Brain microvascular endothelial cell (primary cell): ENCODE results near the gene MACROD2.

ENCODE experiments used
- DNase-seq: peaks from one replicate; pipeline ENCODE4 v3.0.0-alpha.2; 2020
- H3K27ac ChIP-seq: fragments of 250-450 bp; sonication (Bioruptor Pico); 2 replicates; pipeline ENCODE4 v1.5.1; 2020; ENCODE audit warnings: mild to moderate bottlenecking, moderate library complexity
- H3K27me3 ChIP-seq: fragments of 250-450 bp; sonication (Bioruptor Pico); replicated peaks from 2 replicates; pipeline ENCODE4 v1.5.1; 2020; ENCODE audit warnings: mild to moderate bottlenecking
- H3K36me3 ChIP-seq: fragments of 250-450 bp; sonication (Bioruptor Pico); replicated peaks from 2 replicates; pipeline ENCODE4 v1.5.1; 2020; ENCODE audit warnings: mild to moderate bottlenecking
- H3K4me3 ChIP-seq: 2 replicates; pipeline ENCODE4 v1.5.1; 2011; ENCODE audit warnings: low read depth, mild to moderate bottlenecking, control low read depth, low read length, moderate library complexity
- in situ Hi-C: cut with HindIII; loops from 2 replicates; pipeline ENCODE4 v1.10.0; 2017; ENCODE audit warnings: low sequenced_read_pairs, low pct_ligation_motif_present
- TF ChIP-seq, protein P1 (sequence below): IDR thresholded peaks from 2 replicates; pipeline ENCODE4 v1.5.1; 2011; ENCODE audit warnings: low read depth, mild to moderate bottlenecking, moderate library complexity, low read length, control low read depth, inconsistent platforms; ENCODE audit errors: missing control alignments

The MACROD2 gene

DNA sequence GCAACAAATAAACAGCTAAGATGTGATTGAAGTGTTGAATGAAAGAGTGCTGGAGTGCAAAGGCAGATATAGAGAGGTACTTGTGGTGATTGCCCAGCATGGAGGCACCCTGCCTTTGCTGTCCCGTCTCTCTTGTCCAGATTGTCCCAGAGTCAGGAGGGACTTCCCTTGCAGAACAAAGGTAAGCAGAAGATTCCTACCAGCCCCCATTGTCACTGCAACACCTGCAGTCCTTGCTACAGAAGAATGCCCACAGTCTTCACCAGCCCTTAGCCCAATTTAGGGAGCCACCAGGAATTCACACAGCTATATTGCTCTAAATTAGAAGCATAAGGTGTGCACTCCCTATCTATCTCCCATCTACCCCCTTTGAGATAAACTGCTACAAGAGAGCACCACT, 2086.1 kb downstream of the MACROD2 start:
- Histone ChIP-seq H3K4me3 (no peak overlapping the region), H3K27me3 (no peaks in the 10 kb centered on the region), H3K36me3 (no peaks in the 10 kb centered on the region), H3K27ac (no peak overlapping the region)
- in situ Hi-C loops: no loop called here
- TF ChIP-seq, protein P1, sequence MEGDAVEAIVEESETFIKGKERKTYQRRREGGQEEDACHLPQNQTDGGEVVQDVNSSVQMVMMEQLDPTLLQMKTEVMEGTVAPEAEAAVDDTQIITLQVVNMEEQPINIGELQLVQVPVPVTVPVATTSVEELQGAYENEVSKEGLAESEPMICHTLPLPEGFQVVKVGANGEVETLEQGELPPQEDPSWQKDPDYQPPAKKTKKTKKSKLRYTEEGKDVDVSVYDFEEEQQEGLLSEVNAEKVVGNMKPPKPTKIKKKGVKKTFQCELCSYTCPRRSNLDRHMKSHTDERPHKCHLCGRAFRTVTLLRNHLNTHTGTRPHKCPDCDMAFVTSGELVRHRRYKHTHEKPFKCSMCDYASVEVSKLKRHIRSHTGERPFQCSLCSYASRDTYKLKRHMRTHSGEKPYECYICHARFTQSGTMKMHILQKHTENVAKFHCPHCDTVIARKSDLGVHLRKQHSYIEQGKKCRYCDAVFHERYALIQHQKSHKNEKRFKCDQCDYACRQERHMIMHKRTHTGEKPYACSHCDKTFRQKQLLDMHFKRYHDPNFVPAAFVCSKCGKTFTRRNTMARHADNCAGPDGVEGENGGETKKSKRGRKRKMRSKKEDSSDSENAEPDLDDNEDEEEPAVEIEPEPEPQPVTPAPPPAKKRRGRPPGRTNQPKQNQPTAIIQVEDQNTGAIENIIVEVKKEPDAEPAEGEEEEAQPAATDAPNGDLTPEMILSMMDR: no peak
- no peak for DNase-seq

DNA sequence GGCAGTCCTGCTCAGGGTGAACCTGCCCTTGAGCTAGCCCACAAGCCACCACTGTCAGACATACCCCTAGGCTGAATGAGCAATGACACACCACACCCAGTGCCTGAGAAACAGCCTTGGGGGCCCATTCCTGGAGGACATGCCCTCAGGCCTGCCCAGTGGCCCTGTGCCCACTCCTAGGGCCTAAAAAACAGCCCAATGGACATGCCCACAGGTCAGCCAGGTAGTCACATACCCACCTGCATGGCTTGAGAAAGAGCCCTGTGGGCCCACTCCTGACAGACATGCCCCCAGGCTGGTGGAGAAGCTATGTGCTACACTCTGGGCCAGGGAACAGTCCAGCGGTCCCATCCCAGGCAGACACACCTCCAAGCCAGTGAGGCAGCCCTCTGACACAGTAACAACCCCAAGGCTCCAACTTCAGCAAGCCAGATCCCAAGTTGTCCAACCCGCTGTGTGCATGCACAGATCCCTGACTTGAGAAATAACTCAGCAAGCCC, 2086.8 kb downstream of the MACROD2 start:
- Histone ChIP-seq H3K36me3 (no peaks in the 10 kb centered on the region), H3K27ac (no peak overlapping the region), H3K4me3 (no peak overlapping the region), H3K27me3 (no peaks in the 10 kb centered on the region)
- in situ Hi-C loops: no loop called here
- TF ChIP-seq, protein P1: no peak
- DNase-seq: no peak

DNA sequence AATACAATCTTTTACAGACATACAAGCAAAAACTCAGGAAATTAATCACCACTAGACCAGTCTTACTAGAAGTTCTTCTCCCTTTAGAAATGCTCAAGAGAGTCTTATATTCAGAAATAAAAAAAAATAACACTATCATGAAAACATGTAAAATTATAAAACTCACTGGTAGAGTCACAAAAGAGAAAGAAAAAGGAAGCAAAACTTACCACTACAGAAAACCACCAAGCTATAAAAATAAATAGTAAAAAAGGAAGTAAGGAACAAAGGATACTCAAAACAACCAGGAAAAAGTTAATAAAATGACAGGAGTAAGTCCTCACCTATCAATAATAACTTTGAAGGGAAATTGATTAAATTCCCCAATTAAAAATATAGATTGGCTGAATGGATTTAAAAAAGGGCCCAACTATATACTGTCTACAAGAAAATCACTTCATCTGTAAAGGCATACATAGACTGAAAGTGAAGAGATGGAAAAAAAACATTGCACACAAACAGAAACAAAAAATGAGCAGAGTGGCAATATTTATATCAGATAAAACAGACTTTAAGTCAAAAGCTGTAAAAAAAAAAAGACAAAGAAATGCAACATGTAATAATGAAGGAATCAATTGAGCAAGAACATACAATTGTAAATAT, 2088.4 kb downstream of the MACROD2 start:
- TF ChIP-seq, protein P1: no peak

DNA sequence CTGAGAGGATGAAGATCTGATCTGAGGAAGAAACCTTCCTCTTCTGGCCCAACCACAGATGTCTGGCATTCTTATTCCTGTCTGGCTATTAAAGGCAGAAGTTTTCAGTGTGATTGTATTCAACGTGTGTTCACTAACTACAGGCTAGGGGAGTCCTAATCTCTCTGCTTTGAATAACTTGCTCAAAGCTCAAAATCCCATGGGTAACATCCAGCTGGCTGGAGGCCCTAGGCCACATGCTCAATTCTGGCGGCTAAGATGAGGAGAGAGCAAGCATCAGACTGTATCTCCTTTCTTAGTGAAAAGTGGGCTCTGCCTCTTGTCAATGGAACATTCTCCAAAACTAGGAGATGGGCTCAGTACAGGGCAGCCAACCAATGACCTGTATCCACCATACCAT, 2099.9 kb downstream of the MACROD2 start:
- DNase-seq: no peak
- TF ChIP-seq, protein P1: no peak
- H3K36me3 ChIP-seq: no peaks in the 10 kb centered on the region
- in situ Hi-C loops: no loop called here
- no peaks in the 10 kb centered on the region for H3K27me3 ChIP-seq
- no peak overlapping the region for H3K27ac ChIP-seq
- no peak overlapping the region for H3K4me3 ChIP-seq

More for the DNA sequence above, 2088.4 kb downstream of the MACROD2 start:
- in situ Hi-C loops: no loop called here
- Histone ChIP-seq H3K36me3 (no peaks in the 10 kb centered on the region), H3K27me3 (no peaks in the 10 kb centered on the region), H3K4me3 (no peak overlapping the region), H3K27ac (no peak overlapping the region)
- no peak for DNase-seq

DNA sequence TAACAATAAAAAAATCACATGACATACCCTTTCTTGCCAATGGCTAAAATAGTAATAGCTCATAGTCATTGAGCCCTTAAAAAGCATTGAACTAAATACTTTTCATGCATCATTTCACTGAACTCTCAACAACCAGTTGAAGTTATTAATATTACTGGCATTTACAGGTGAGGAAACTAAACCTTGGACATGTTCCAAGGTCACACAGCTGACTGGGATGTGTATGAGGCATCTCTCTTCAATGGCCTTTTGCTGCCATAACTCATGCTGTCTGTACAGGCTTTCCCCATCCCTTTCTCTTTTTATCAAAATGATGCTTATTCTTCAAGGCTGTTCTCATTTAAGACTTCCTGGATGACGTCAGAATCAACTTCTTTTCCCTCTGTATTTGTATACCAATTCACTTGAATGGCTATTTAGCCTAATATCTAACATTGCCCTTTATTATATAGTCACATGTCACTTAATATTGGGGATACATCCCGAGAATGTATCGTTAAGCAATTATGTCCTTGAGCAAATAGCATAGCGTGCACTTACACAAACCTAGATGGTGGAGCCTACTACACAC, 2101.5 kb downstream of the MACROD2 start:
- no peak for DNase-seq
- Histone ChIP-seq H3K4me3 (no peak overlapping the region), H3K27me3 (no peaks in the 10 kb centered on the region), H3K27ac (no peak overlapping the region), H3K36me3 (no peaks in the 10 kb centered on the region)
- TF ChIP-seq, protein P1: no peak
- in situ Hi-C loops: no loop called here
